K562 (cell line): ENCODE results near the gene HBQ1. TPM values are rescaled to one million over a fixed set of nuclear protein-coding genes. Genes with fewer than 3 reads are reported as not detected.

Source experiments
- ADNP ChIP-seq: fragments of 200-800 bp; sonication (Bioruptor generic); IDR thresholded peaks from 2 replicates; pipeline ENCODE4 v1.6.1; 2016; ENCODE audit warnings: missing genetic modification characterization, missing compliant biosample characterization
- AFF4 ChIP-seq: sonication (generic); formaldehyde crosslinking; IDR thresholded peaks from 2 replicates; pipeline ENCODE4 v1.8.0; 2023; ENCODE audit warnings: mild to moderate bottlenecking, missing genetic modification reagents
- ARID2 ChIP-seq: fragments of 450-650 bp; IDR thresholded peaks from 2 replicates; pipeline ENCODE4 v1.6.1; 2017; ENCODE audit warnings: antibody characterized with exemption, mild to moderate bottlenecking
- CBFB ChIP-seq: sonication (generic); formaldehyde crosslinking; IDR thresholded peaks from 2 replicates; pipeline ENCODE4 v1.4.0; 2020; ENCODE audit warnings: mild to moderate bottlenecking, missing genetic modification reagents
- CCNT2 ChIP-seq: IDR thresholded peaks from 2 replicates; pipeline ENCODE4 v1.6.1; 2011; ENCODE audit warnings: borderline replicate concordance, low read depth, mild to moderate bottlenecking, moderate library complexity, mixed read lengths, low read length; ENCODE audit not compliant: insufficient read length; ENCODE audit errors: extremely low read depth
- CHCHD3 ChIP-seq: fragments of 250-450 bp; sonication (Bioruptor Pico); IDR thresholded peaks from 2 replicates; pipeline ENCODE4 v2.1.2; 2022; ENCODE audit warnings: mild to moderate bottlenecking
- CTBP1 ChIP-seq: fragments of 450-650 bp; IDR thresholded peaks from 2 replicates; pipeline ENCODE4 v1.6.1; 2016; ENCODE audit warnings: borderline replicate concordance
- EGR1 ChIP-seq: fragments of 450-650 bp; conservative IDR thresholded peaks from 2 replicates; pipeline ENCODE4 v1.6.1; 2017; ENCODE audit warnings: mild to moderate bottlenecking
- ESRRA ChIP-seq: fragments of 450-650 bp; IDR thresholded peaks from 2 replicates; pipeline ENCODE4 v1.6.1; 2014; ENCODE audit warnings: low read depth, mild to moderate bottlenecking, moderate library complexity, borderline replicate concordance
- HDGF ChIP-seq: fragments of 450-650 bp; IDR thresholded peaks from 2 replicates; pipeline ENCODE4 v1.6.1; 2016
- HMGXB4 ChIP-seq: sonication (generic); formaldehyde crosslinking; IDR thresholded peaks from 2 replicates; pipeline ENCODE4 v1.8.1; 2023; ENCODE audit warnings: mild to moderate bottlenecking, missing genetic modification reagents
- IRF2 ChIP-seq: sonication (generic); formaldehyde crosslinking; IDR thresholded peaks from 2 replicates; pipeline ENCODE4 v1.8.1; 2022; ENCODE audit warnings: mild to moderate bottlenecking, missing genetic modification reagents
- KLF10 ChIP-seq: fragments of 250-450 bp; sonication (Bioruptor Pico); IDR thresholded peaks from 2 replicates; pipeline ENCODE4 v1.6.1; 2021; ENCODE audit warnings: matching md5 sums
- MEIS2 ChIP-seq: fragments of 450-650 bp; IDR thresholded peaks from 2 replicates; pipeline ENCODE4 v1.6.1; 2014; ENCODE audit warnings: mild to moderate bottlenecking; ENCODE audit not compliant: partially characterized antibody
- SMAD1 ChIP-seq: fragments of 150-350 bp; IDR thresholded peaks from 2 replicates; pipeline ENCODE4 v1.6.1; 2014; ENCODE audit warnings: low read length, low read depth; ENCODE audit not compliant: partially characterized antibody
- TAF1 ChIP-seq: IDR thresholded peaks from 2 replicates; pipeline ENCODE4 v1.6.1; 2011; ENCODE audit warnings: mild to moderate bottlenecking, low read length, moderate library complexity; ENCODE audit not compliant: insufficient read depth, control insufficient read depth, severe bottlenecking; ENCODE audit errors: extremely low read depth
- TFE3 ChIP-seq: fragments of 450-650 bp; formaldehyde crosslinking; IDR thresholded peaks from 2 replicates; pipeline ENCODE4 v1.4.0; 2020; ENCODE audit warnings: mild to moderate bottlenecking, mixed read lengths
- THRAP3 ChIP-seq: fragments of 450-650 bp; IDR thresholded peaks from 2 replicates; pipeline ENCODE4 v1.6.1; 2016; ENCODE audit warnings: mild to moderate bottlenecking, inconsistent platforms, borderline replicate concordance
- ZKSCAN3 ChIP-seq: fragments of 250-450 bp; sonication (Bioruptor Pico); IDR thresholded peaks from 2 replicates; pipeline ENCODE4 v1.4.0; 2020
- ZNF143 ChIP-seq: sonication (generic); formaldehyde crosslinking; IDR thresholded peaks from 2 replicates; pipeline ENCODE4 v1.9.0; 2022; ENCODE audit warnings: mild to moderate bottlenecking, missing genetic modification reagents
- ZNF384 ChIP-seq: IDR thresholded peaks from 2 replicates; pipeline ENCODE4 v1.6.1; 2012; ENCODE audit warnings: low read depth, low read length, improper control_type of control experiment
- ZNF695 ChIP-seq: fragments of 450-650 bp; formaldehyde crosslinking; IDR thresholded peaks from 2 replicates; pipeline ENCODE4 v1.4.0; 2020; ENCODE audit warnings: mild to moderate bottlenecking, moderate library complexity
- polyA plus RNA-seq, 8 experiments: library from polyadenylated mRNA; depleted of rRNA in 4 of 8; stranded (reverse) in 5 of 8; unstranded in 3 of 8; fragments of >200 nt; fragmentation: Nextera tagmentation in 2 of 8; fragmentation: Illumina TruSeq in 1 of 8; extraction: Ambion mirVana in 2 of 8; extraction: Trizol in 1 of 8; gene quantifications; 2 replicates each; pipeline versions ENCODE4 v1.2.1 to v1.2.3, GENCODE V29; 2011 to 2014; ENCODE audit warnings: inconsistent platforms in 1 of 8, missing spikeins in 1 of 8
- total RNA-seq, 7 experiments: library from RNA; depleted of rRNA in 6 of 7; stranded (reverse); fragments of >200 nt in 6 of 7; fragmentation: Illumina TruSeq in 2 of 7; extraction: Trizol in 2 of 7; gene quantifications; 2 replicates each; pipeline versions ENCODE4 v1.2.1 to v1.2.3, GENCODE V29; 2011 to 2021; ENCODE audit warnings: low replicate concordance in 1 of 7

The HBQ1 gene
- total and polyA plus RNA-seq, 9 of the 15 experiments (the other 6 are each of a cell fraction or from before 2014, with no cell fraction given): 2.3 to 190 (median 19.8) TPM

- TF ChIP-seq SMAD1 (peak; percentile 43), ZNF384 (0 out of 2 replicates have a peak, but pooled peaks have one; percentile 5), IRF2 (CRISPR knock-in tag) (no peak), AFF4 (CRISPR knock-in tag) (peak; percentile 89), HDGF (no peak), CCNT2 (peak; percentile 70), ADNP (tag) (no peak), ZNF143 (CRISPR knock-in tag) (peak; percentile 99), KLF10 (CRISPR knock-in tag) (no peak), ESRRA (peak; percentile 70), CTBP1 (peak; percentile 87; the same call in 1 of the 2 replicates), THRAP3 (no peak), MEIS2 (peak; percentile 75), TFE3 (no peak), TAF1 (peak; percentile 68), HMGXB4 (peak; percentile 61; the same call in 1 of the 2 replicates), ZKSCAN3 (CRISPR knock-in tag) (no peak), CBFB (CRISPR knock-in tag) (peak; percentile 69; the same call in 1 of the 2 replicates), CHCHD3 (no peak), EGR1 (peak; percentile 77), ZNF695 (CRISPR knock-in tag) (no peak), ARID2 (no peak)
These were observed 48.8 kb downstream of the HBQ1 start, which contains the start of gene LUC7L (continued) for GRCh38 chr16:228852-229730.
